ENCODE results near the gene CYB561D2. TPM values are rescaled to one million over a fixed set of nuclear protein-coding genes. Genes with fewer than 3 reads are reported as not detected.

CYB561D2 gene
- total RNA-seq, 4 donors from 2014 or later, result 13.3 to 19.9 (median 17.8) TPM

DNA sequence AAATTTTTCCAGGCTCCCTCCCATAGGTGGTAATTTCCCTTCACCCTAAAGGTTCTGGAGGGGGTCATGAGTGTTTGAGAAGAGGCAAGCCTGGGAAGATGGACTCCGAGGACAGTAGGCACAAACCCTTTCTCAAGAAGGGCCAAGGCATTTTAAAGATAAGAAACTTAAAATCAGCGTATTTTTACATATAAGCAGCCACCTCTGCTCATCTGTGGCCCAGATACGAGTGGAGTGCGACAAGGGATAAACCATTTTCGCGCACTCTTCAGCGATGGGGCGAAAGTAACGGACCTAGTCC is 10.6 kb upstream of the CYB561D2 start:
- in situ Hi-C loops (cut with MboI; ENCODE audit: low sequenced_read_pairs in 4 of 4), result loop anchor here in 1 of 4 donors (10.0 kb wide), 1 partner anchor 205 kb away; no protein-coding TSS in a partner anchor
- H3K9me3 ChIP-seq, result no peaks in the 10 kb centered on the region
- no peak for ATAC-seq
- H3K4me1 ChIP-seq, result peaks cover 20 to 44% of the 10 kb centered on the region in 2 donors
- H3K4me3 ChIP-seq, result peak overlapping the region; percentile 38 to 58 (median 52)
- TF ChIP-seq, protein P1, sequence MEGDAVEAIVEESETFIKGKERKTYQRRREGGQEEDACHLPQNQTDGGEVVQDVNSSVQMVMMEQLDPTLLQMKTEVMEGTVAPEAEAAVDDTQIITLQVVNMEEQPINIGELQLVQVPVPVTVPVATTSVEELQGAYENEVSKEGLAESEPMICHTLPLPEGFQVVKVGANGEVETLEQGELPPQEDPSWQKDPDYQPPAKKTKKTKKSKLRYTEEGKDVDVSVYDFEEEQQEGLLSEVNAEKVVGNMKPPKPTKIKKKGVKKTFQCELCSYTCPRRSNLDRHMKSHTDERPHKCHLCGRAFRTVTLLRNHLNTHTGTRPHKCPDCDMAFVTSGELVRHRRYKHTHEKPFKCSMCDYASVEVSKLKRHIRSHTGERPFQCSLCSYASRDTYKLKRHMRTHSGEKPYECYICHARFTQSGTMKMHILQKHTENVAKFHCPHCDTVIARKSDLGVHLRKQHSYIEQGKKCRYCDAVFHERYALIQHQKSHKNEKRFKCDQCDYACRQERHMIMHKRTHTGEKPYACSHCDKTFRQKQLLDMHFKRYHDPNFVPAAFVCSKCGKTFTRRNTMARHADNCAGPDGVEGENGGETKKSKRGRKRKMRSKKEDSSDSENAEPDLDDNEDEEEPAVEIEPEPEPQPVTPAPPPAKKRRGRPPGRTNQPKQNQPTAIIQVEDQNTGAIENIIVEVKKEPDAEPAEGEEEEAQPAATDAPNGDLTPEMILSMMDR (IDR thresholded peaks at IDR 0.05 in 4 of 5, conservative IDR thresholded peaks at IDR 0.05 in 1 of 5), result no peak
- no peak for TF ChIP-seq POLR2A (IDR thresholded peaks at IDR 0.05)
- intact Hi-C loops (cut with DNase I; ENCODE audit: low total_unique reads), result no loop called here
- no peaks in the 10 kb centered on the region for H3K36me3 ChIP-seq
- H3K27ac ChIP-seq, result peak overlapping the region; percentile 89 to 98 (median 97)
- DNase-seq, result no peak
- H3K27me3 ChIP-seq, result no peaks in the 10 kb centered on the region

DNA sequence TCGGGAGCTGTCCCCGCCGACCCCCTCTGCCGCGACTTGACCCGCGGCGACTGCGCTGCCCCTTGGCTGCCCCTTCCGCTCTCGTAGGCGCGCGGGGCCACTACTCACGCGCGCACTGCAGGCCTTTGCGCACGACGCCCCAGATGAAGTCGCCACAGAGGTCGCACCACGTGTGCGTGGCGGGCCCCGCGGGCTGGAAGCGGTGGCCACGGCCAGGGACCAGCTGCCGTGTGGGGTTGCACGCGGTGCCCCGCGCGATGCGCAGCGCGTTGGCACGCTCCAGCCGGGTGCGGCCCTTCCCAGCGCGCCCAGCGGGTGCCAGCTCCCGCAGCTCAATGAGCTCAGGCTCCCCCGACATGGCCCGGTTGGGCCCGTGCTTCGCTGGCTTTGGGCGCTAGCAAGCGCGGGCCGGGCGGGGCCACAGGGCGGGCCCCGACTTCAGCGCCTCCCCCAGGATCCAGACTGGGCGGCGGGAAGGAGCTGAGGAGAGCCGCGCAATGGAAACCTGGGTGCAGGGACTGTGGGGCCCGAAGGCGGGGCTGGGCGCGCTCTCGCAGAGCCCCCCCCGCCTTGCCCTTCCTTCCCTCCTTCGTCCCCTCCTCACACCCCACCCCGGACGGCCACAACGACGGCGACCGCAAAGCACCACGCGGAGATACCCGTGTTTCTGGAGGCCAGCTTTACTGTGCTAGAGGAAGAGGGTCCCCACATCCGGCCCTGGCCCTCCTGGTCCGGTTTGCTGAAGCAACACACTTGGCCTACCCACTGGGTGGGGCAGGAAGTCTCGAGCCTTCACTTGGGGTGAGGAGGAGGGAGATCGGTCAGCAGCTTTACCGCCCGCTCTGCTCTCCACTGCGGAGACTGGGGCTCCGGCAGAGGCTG is 10.0 kb upstream of the CYB561D2 start, which contains the start of gene RASSF1:
Gene RASSF1 (minus strand): TSS at position 389 of the 882 bp plus-strand sequence. CDS start 31 bp downstream, at position 358.
- intact Hi-C loops (cut with DNase I; ENCODE audit: low total_unique reads), result no loop called here
- no peak for ATAC-seq
- DNase-seq, result peak; percentile 38 to 55
- no peaks in the 10 kb centered on the region for H3K36me3 ChIP-seq
- H3K4me3 ChIP-seq, result peak within 1 kb of the TSS; percentile 38 to 58 (median 52)
- H3K27ac ChIP-seq, result peak within 1 kb of the TSS; percentile 89 to 98 (median 97)
- H3K9me3 ChIP-seq, result no peaks in the 10 kb centered on the region
- H3K4me1 ChIP-seq, result peaks cover 14 to 43% of the 10 kb centered on the region in 2 donors
- H3K27me3 ChIP-seq, result no peaks in the 10 kb centered on the region
- TF ChIP-seq POLR2A (IDR thresholded peaks at IDR 0.05), result peak; percentile 61 to 74
- TF ChIP-seq, protein P1 (IDR thresholded peaks at IDR 0.05 in 4 of 5, conservative IDR thresholded peaks at IDR 0.05 in 1 of 5), result no peak
- in situ Hi-C loops (cut with MboI; ENCODE audit: low sequenced_read_pairs in 4 of 4), result loop anchor here in 1 of 4 donors (10.0 kb wide), 1 partner anchor 204 kb away; no protein-coding TSS in a partner anchor

DNA sequence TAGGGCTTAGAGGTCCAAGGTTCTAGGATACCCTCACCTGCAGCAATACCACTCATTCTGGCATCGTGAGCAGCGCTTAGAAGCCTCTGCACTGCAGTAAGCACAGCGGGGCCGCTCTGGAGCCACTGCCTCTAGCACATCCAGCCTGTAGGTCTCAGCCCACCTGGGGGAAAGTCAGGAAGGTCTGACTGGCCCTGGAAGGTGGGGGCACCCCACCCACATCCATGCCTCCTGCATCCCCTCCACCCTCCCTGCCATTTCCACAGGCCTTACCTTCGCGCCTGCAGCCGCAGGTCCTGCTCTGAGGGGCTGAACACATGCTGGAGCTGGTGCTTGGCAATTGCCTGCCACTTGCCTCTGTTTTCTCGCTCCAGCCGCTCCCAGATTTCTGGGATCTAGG is 9.1 kb upstream of the CYB561D2 start:
- H3K4me1 ChIP-seq, result peaks cover 6 to 39% of the 10 kb centered on the region in 2 donors

DNA sequence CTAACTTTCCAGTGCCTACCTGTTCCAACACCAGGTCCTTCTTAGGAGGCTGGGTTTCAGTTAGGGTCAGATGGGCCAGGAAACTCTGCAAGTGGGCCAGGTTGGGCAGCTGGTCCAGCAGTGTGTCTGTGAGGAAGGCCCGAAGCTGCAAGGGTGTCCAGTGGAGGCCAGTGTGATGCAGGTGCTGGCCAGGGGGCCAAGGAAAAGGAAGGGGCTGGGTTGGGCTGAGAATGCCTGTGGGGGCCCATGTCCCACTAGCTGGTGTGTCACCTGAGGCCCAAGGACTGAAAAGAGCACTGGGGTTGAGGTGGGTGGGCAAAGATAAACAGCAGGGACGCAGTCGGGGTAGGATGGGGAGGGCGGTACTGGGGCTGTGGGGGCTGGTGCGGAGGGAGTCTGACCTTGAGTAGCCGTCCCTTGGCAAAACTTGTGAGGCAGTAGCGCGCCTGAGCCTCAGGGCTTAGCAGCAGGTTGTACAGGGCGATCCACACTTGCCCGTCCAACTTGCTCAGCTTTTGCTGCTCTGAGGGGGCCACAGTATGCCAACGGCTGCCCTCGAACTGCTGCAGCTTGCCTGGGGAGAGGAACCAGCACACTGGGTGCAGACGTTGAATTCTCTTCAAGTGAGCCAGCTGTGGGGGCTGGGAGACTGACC is 8.5 kb upstream of the CYB561D2 start:
- intact Hi-C loops (cut with DNase I; ENCODE audit: low total_unique reads) (no loop called here), in situ Hi-C loops (cut with MboI; ENCODE audit: low sequenced_read_pairs in 4 of 4) (loop anchor here in 1 of 4 donors (10.0 kb wide), 1 partner anchor 203 kb away; no protein-coding TSS in a partner anchor)
- Histone ChIP-seq H3K9me3 (no peaks in the 10 kb centered on the region), H3K4me3 (no peak overlapping the region), H3K36me3 (no peaks in the 10 kb centered on the region), H3K27ac (peak overlapping the region in 1 of 4 donors; percentile 97), H3K27me3 (no peaks in the 10 kb centered on the region), H3K4me1 (peaks cover 6 to 38% of the 10 kb centered on the region in 2 donors)
- ATAC-seq (no peak), DNase-seq (no peak)
- no peak for TF ChIP-seq POLR2A (IDR thresholded peaks at IDR 0.05)

More for the DNA sequence above, 9.1 kb upstream of the CYB561D2 start:
- TF ChIP-seq POLR2A (IDR thresholded peaks at IDR 0.05), result no peak
- TF ChIP-seq, protein P1 (IDR thresholded peaks at IDR 0.05 in 4 of 5, conservative IDR thresholded peaks at IDR 0.05 in 1 of 5), result no peak
- DNase-seq (no peak), ATAC-seq (no peak)
- Histone ChIP-seq H3K4me3 (peak overlapping the region in 1 of 4 donors; percentile 49), H3K27me3 (no peaks in the 10 kb centered on the region), H3K9me3 (no peaks in the 10 kb centered on the region), H3K27ac (peak overlapping the region; percentile 89 to 98 (median 97)), H3K36me3 (no peaks in the 10 kb centered on the region)
- in situ Hi-C loops (cut with MboI; ENCODE audit: low sequenced_read_pairs in 4 of 4), result loop anchor here in 1 of 4 donors (10.0 kb wide), 1 partner anchor 203 kb away; no protein-coding TSS in a partner anchor
- intact Hi-C loops (cut with DNase I; ENCODE audit: low total_unique reads), result no loop called here

All from gastrocnemius medialis (tissue), 4 donors.